GM10266 (cell line): ENCODE data around the gene SLC22A12.

Source experiments
- DNase-seq: peaks from one replicate; pipeline ENCODE4 v3.0.0; 2012; ENCODE audit errors: extremely low spot score
- TF ChIP-seq, protein P1 (sequence below): IDR thresholded peaks from 2 replicates; pipeline ENCODE4 v1.5.1; 2012; ENCODE audit warnings: mild to moderate bottlenecking, low read depth; ENCODE audit not compliant: control insufficient read depth, insufficient read depth; ENCODE audit errors: missing control alignments

SLC22A12 gene

DNA sequence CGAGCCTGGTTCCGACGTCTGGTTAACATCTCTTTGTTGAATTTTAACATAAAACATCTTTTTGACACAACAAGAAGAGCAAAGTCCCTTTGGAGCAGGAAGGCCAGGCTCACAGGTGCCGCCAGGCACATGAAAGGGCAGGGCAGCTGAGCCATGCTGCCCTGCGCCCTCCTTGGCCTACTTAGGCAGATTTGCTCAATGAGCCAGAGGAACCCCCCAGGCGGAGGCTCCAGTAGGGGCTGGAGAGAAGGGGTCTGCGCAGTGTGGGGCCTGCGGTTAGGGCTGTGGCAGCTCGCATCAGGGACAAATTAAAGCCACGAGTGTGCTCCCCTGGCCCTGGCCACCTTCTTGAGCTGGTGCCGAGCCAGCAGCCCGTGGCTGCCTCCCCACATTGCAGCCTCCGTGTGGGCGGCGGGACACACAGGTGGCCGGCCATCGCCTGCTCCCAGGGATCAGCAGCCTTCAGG lies 9.9 kb upstream of the SLC22A12 start:
- TF ChIP-seq, protein P1, sequence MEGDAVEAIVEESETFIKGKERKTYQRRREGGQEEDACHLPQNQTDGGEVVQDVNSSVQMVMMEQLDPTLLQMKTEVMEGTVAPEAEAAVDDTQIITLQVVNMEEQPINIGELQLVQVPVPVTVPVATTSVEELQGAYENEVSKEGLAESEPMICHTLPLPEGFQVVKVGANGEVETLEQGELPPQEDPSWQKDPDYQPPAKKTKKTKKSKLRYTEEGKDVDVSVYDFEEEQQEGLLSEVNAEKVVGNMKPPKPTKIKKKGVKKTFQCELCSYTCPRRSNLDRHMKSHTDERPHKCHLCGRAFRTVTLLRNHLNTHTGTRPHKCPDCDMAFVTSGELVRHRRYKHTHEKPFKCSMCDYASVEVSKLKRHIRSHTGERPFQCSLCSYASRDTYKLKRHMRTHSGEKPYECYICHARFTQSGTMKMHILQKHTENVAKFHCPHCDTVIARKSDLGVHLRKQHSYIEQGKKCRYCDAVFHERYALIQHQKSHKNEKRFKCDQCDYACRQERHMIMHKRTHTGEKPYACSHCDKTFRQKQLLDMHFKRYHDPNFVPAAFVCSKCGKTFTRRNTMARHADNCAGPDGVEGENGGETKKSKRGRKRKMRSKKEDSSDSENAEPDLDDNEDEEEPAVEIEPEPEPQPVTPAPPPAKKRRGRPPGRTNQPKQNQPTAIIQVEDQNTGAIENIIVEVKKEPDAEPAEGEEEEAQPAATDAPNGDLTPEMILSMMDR, result no peak
- DNase-seq, result no peak

DNA sequence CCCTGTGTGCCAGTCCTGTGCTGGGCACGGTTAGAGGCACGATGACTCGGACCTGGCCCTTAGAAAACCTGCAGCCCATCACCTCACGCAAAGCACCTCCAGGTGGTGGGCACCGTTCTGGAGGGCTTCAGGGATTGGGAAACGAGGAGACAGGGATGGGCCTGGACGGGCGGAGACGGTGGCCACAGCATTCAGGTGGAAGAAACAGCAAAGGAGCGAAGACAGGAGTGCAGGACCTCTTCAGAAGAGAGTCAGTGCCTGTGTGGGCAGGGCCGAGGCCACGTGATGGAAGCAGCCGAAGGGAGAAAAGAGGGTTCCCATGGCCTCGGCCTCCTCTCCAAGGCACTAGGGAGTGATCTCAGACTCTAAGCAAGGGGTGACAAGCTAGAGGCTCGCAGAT lies 8.1 kb upstream of the SLC22A12 start:
- no peak for DNase-seq
- TF ChIP-seq, protein P1, result no peak

DNA sequence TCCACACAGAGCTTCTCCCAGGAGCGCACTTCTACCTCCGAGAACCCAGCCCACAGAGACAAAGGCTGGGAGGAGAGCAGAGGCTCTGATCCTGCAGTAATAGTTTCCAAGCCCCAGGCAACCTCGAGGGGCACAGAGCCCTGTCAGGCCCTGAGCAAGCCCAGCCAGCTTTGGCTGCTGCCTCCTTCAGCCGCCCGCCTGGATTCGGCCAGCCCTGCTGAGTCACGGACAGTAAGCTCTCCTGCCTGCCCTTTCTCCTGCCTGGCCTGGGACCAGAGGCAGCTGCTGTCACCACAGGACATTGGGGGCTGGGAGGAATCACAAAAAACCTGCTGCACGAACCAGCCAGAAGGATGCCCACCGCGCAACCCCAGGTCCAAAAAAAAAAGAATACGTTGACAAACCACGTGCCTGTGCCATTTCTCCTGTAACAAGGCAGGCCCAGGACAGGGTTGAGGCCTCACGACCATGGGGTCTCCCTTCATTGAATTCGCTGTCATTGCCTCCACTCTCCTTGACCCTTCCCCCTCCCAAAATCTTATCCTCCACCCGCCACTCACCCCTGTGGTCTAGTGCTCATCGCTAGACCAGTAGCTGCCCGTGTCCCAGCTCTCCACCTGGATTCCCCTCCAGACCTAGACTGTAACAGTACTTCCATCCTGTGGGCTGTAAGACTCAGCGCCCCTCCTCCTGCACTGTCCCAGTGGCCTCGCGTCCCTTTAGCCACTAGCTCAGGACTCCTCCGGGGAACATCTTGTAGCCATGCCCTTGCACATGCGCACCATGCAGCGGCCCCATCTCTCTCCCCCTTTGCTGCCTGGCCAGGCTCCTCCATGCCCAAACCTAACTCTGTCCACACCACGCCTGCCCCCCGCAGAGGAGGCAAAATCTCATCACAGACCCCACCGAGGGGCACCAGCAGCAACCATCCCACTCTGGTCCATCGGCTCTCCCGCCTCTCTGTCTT lies 7.4 kb upstream of the SLC22A12 start:
- TF ChIP-seq, protein P1, result no peak
- no peak for DNase-seq

DNA sequence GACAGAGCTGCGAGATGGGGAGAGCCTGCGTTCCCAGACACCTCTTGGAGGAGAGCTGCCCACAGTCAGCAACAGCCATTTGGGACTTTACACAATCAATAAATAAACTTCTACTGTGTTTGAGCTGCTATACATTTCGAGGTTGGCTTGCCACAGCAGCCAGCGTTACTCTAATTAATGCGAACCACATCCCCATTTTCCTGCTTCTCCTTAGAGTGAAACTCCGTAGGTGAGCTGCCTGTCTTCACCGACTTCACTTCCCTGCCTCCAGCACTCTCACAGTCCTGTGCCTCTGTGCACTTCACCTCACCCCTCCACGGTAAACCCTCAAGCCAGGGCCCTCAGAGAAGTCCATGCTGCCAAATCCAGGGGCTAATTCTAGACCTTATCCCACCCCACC lies 5.9 kb upstream of the SLC22A12 start:
- TF ChIP-seq, protein P1, result no peak
- DNase-seq, result no peak

DNA sequence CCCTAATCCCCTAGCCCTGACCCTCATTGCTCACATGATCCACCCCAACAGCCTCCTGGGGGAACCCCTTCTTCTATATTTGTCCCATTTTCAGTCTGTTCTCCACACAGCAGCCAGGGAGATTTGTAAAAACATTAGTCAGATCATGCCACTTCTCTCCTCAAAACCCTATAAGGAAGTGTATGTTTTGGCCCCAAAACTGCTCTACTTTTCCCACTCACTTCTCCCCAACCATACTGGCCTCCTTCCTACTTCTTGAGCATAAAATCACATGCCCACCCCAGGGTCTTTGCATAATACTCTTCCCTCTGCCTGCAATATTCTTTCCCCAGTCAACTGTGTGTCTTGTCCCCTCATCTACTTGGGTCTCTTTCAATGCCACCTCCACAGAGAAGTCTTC lies 4.7 kb upstream of the SLC22A12 start:
- TF ChIP-seq, protein P1, result no peak
- no peak for DNase-seq

DNA sequence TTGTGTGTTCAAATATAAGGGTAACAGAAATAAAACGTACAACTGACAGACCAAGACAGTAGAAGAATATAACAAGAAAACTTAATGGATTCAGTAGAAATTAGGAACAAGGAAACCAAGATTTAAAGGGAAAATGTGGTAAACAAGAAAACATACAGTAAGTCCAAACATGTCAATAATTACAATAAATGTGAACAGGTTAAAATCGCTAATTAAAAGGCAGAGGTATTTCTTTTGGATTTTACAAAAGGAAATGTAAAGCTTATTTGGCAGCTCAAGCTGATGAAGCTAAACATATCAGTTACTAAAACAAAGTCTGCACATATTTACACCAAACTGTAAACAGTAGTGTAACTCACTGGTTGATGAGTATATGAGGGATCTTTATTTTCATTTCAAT lies 2.3 kb upstream of the SLC22A12 start:
- TF ChIP-seq, protein P1, result no peak
- no peak for DNase-seq

DNA sequence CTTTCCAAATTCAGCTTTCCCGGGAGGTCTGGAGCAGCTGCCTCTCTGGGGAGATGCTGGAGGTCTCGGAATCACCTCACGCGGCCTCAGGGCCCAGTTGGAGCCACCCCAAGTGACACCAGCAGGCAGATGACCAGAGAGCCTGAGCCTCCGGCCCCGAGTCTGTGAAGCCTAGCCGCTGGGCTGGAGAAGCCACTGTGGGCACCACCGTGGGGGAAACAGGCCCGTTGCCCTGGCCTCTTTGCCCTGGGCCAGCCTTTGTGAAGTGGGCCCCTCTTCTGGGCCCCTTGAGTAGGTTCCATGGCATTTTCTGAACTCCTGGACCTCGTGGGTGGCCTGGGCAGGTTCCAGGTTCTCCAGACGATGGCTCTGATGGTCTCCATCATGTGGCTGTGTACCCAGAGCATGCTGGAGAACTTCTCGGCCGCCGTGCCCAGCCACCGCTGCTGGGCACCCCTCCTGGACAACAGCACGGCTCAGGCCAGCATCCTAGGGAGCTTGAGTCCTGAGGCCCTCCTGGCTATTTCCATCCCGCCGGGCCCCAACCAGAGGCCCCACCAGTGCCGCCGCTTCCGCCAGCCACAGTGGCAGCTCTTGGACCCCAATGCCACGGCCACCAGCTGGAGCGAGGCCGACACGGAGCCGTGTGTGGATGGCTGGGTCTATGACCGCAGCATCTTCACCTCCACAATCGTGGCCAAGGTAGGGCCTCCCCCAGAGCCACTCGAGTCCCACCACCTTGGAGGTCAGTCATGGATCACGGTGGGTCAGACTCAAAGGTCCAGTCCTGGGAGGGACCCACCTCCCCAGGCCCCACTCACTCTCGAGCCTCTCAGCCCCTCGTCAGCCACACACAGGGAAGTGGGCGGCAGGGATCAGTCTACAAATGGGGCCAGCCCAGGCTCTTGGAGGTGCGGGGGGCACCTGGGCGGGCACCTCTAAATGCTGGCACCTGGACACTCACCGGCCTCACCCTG lies 525 bp downstream of the SLC22A12 start:
- TF ChIP-seq, protein P1, result no peak

More for the DNA sequence above, 525 bp downstream of the SLC22A12 start:
- DNase-seq, result no peak
